ENCODE results near the gene CX3CL1.

CX3CL1 gene

GRCh38 chr16:57384248-57385070, 12.2 kb downstream of the CX3CL1 start:
- TF ChIP-seq ZFP3 (CRISPR knock-in tag; IDR thresholded peaks at IDR 0.05) (no peak), POU6F1 (CRISPR knock-in tag; IDR thresholded peaks at IDR 0.05; ENCODE audit: borderline replicate concordance, low read depth) (no peak), ARNTL (CRISPR knock-in tag; IDR thresholded peaks at IDR 0.05; ENCODE audit: borderline replicate concordance, low read depth) (no peak), CREB5 (CRISPR knock-in tag; IDR thresholded peaks at IDR 0.05; ENCODE audit: low read depth) (no peak), ZNF565 (CRISPR knock-in tag; conservative IDR thresholded peaks at IDR 0.05; ENCODE audit: low read depth) (no peak), RARB (CRISPR knock-in tag; IDR thresholded peaks at IDR 0.05) (no peak)
- ATAC-seq: no peak

GRCh38 chr16:57385083-57385482, 12.8 kb downstream of the CX3CL1 start:
- TF ChIP-seq TCF4 (CRISPR knock-in tag; IDR thresholded peaks at IDR 0.05; ENCODE audit: borderline replicate concordance) (no peak), TSHZ2 (CRISPR knock-in tag; IDR thresholded peaks at IDR 0.05) (no peak)
- no peak for ATAC-seq

GRCh38 chr16:57386381-57386951, 14.2 kb downstream of the CX3CL1 start:
- ATAC-seq: no peak
- TF ChIP-seq PATZ1 (CRISPR knock-in tag; IDR thresholded peaks at IDR 0.05; ENCODE audit: borderline replicate concordance) (no peak), ZFP30 (CRISPR knock-in tag; IDR thresholded peaks at IDR 0.05) (no peak), CSRNP3 (CRISPR knock-in tag; IDR thresholded peaks at IDR 0.05) (no peak), ZNF565 (CRISPR knock-in tag; conservative IDR thresholded peaks at IDR 0.05; ENCODE audit: low read depth) (no peak), TOX (CRISPR knock-in tag; IDR thresholded peaks at IDR 0.05; ENCODE audit: borderline replicate concordance) (no peak), OSR1 (CRISPR knock-in tag; IDR thresholded peaks at IDR 0.05) (no peak), ZFP3 (CRISPR knock-in tag; IDR thresholded peaks at IDR 0.05) (no peak), BACH2 (CRISPR knock-in tag; IDR thresholded peaks at IDR 0.05; ENCODE audit: borderline replicate concordance) (no peak), POU6F1 (CRISPR knock-in tag; IDR thresholded peaks at IDR 0.05; ENCODE audit: borderline replicate concordance, low read depth) (no peak), ISL1 (CRISPR knock-in tag; IDR thresholded peaks at IDR 0.05) (no peak), CREB5 (CRISPR knock-in tag; IDR thresholded peaks at IDR 0.05; ENCODE audit: low read depth) (no peak), ZC3H10 (CRISPR knock-in tag; IDR thresholded peaks at IDR 0.05) (no peak), TCF4 (CRISPR knock-in tag; IDR thresholded peaks at IDR 0.05; ENCODE audit: borderline replicate concordance) (no peak), ARNTL (CRISPR knock-in tag; IDR thresholded peaks at IDR 0.05; ENCODE audit: borderline replicate concordance, low read depth) (no peak), TSHZ2 (CRISPR knock-in tag; IDR thresholded peaks at IDR 0.05) (no peak), SNAI2 (CRISPR knock-in tag; IDR thresholded peaks at IDR 0.05) (no peak), RARB (CRISPR knock-in tag; IDR thresholded peaks at IDR 0.05) (no peak), CSDC2 (CRISPR knock-in tag; IDR thresholded peaks at IDR 0.05) (no peak), ZNF8 (CRISPR knock-in tag; IDR thresholded peaks at IDR 0.05) (no peak), GLIS3 (CRISPR knock-in tag; IDR thresholded peaks at IDR 0.05) (no peak)

All from SK-N-SH treated with all-trans-retinoic acid at 6 μM for 48 hours (cell line).